CD4-positive, CD25-positive, alpha-beta regulatory T cell (primary cell): ENCODE results near the gene PLA2G6. TPM values are rescaled to one million over a fixed set of nuclear protein-coding genes. Genes with fewer than 3 reads are reported as not detected.

Experiments
- ATAC-seq, 2 donors: fragments of 150-1000 bp; cut with Tn5 transposase; one replicate each; pipeline ENCODE4 v1.10.0; 2021; ENCODE audit warnings: low read depth in 2 of 2, moderate number of reproducible peaks in 2 of 2, moderate library complexity in 1 of 2
- DNase-seq, 3 donors: peaks; one replicate each; pipeline versions ENCODE4 v3.0.0 to v3.0.0-alpha.2; 2012 to 2022; ENCODE audit warnings: mixed read lengths in 1 of 3
- H3K27ac ChIP-seq: one replicate; pipeline ENCODE4 v1.7.0; 2013; ENCODE audit warnings: mild to moderate bottlenecking, low read length; ENCODE audit not compliant: insufficient read depth, poor library complexity, severe bottlenecking
- H3K27me3 ChIP-seq: one replicate; pipeline ENCODE4 v1.7.0; 2013; ENCODE audit warnings: low read length; ENCODE audit not compliant: control insufficient read depth, insufficient read depth
- H3K36me3 ChIP-seq: one replicate; pipeline ENCODE4 v1.7.0; 2013; ENCODE audit warnings: mild to moderate bottlenecking, low read length, moderate library complexity; ENCODE audit not compliant: control insufficient read depth, insufficient read depth
- H3K4me1 ChIP-seq: 2 replicates; pipeline ENCODE4 v1.7.0; 2013; ENCODE audit warnings: mild to moderate bottlenecking, low read length; ENCODE audit not compliant: insufficient read depth, control insufficient read depth, poor library complexity, severe bottlenecking
- H3K4me3 ChIP-seq: one replicate; pipeline ENCODE4 v1.7.0; 2013; ENCODE audit warnings: low read depth, mild to moderate bottlenecking, low read length, moderate library complexity
- H3K9me3 ChIP-seq, 2 experiments: 1 replicate in 1 of 2; 2 replicates in 1 of 2; pipeline ENCODE4 v1.7.0; 2013; ENCODE audit warnings: low read length in 2 of 2, mild to moderate bottlenecking in 1 of 2, moderate library complexity in 1 of 2; ENCODE audit not compliant: control insufficient read depth in 2 of 2
- H3K27ac Mint-ChIP-seq, 3 donors: one replicate each; pipeline ENCODE4 v1.8.0; 2020 to 2022; ENCODE audit warnings: mild to moderate bottlenecking in 3 of 3, mixed read lengths in 3 of 3, moderate library complexity in 2 of 3
- H3K27me3 Mint-ChIP-seq: one replicate; pipeline ENCODE4 v1.8.0; 2022; ENCODE audit warnings: mild to moderate bottlenecking, mixed read lengths
- H3K36me3 Mint-ChIP-seq: one replicate; pipeline ENCODE4 v1.8.0; 2020; ENCODE audit warnings: mixed read lengths
- H3K4me1 Mint-ChIP-seq, 4 donors: one replicate each; pipeline ENCODE4 v1.8.0; 2020 to 2022; ENCODE audit warnings: mixed read lengths in 4 of 4, mild to moderate bottlenecking in 1 of 4
- H3K4me3 Mint-ChIP-seq, 4 donors: one replicate each; pipeline ENCODE4 v1.8.0; 2020 to 2022; ENCODE audit warnings: mild to moderate bottlenecking in 4 of 4, mixed read lengths in 4 of 4, moderate library complexity in 3 of 4
- H3K9me3 Mint-ChIP-seq, 7 donors: one replicate each; pipeline ENCODE4 v1.8.0; 2020 to 2022; ENCODE audit warnings: mixed read lengths in 7 of 7, mild to moderate bottlenecking in 3 of 7, moderate library complexity in 2 of 7
- polyA plus RNA-seq, 4 donors: library from polyadenylated mRNA; unstranded; fragments of 300-500 nt; fragmentation: Illumina TruSeq; gene quantifications; one replicate each; pipeline ENCODE4 v1.2.3, GENCODE V29; 2021
- total RNA-seq: library from RNA; stranded (reverse); gene quantifications from one replicate; pipeline ENCODE4 v1.2.3, GENCODE V29; 2022

The PLA2G6 gene
- total and polyA plus RNA-seq, 5 donors from 2014 or later: 2.6 to 137 (median 5.5) TPM

DNA sequence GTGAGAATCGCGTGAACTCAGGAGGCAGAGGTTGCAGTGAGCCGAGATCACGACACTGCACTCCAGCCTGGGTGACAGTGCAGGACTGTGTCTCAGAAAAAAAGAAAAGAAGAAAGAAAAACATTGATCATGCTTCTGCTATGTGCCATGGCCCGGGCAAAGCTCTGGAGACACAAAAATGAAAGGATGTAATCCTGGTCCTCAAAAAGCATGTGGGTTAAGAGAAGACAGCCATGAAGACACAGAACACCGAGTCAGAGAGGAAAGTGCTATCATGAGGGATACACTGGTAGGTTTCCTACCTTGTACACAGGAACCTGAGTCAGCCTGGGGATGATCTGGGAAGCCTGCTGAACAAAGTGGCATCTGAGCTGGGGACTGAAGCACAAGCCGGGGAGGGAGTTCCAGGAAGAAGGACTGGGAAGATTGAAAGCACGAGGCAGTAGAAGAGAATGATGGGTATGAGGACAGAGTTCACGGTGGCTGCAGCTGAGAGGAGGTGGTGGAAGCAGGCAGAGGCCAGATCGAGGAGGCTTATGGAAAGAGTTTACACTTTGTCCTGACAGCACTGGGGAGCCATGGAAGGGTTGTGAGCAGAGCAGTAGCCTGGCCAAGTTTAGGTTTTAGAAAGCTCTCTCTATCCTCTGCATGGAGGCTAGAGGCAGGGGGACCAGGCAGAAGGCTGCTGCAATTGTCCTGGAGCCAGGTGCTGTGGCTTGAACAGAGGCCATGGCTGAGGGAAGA is 10.3 kb upstream of the PLA2G6 start:
- Mint-ChIP-seq H3K4me1 (peaks cover 0 to 5% (median 0%) of the 10 kb centered on the region in 4 donors), H3K4me3 (no peak overlapping the region), H3K27ac (peak overlapping the region in 1 of 3 donors; percentile 16), H3K9me3 (peaks cover 0 to 2% (median 0%) of the 10 kb centered on the region in 7 donors), H3K36me3 (no peaks in the 10 kb centered on the region), H3K27me3 (peaks cover 18% of the 10 kb centered on the region)
- H3K4me3 ChIP-seq: no peak overlapping the region
- ATAC-seq (no peak), DNase-seq (no peak)
- no peaks in the 10 kb centered on the region for H3K36me3 ChIP-seq
- no peaks in the 10 kb centered on the region for H3K27me3 ChIP-seq
- no peaks in the 10 kb centered on the region for H3K4me1 ChIP-seq
- H3K9me3 ChIP-seq: no peaks in the 10 kb centered on the region
- H3K27ac ChIP-seq: no peak overlapping the region

DNA sequence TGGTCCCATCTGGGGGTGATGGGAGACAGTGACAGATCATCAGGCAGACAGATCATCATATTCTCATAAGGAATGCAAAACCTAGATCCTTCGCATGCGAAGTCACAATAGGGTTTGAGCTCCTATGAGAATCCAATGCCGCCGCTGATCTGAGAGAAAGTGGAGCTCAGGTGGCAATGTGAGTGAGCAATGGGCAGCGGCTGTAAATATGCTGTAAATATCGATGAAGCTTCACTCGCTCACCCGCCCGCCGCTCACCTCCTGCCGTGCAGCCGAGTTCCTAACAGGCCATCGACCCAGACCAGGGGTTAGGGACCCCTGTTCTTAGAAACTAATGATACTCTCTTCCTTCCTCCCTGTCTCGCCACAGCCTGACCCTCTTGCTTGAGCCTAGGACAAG is 9.4 kb upstream of the PLA2G6 start:
- H3K9me3 Mint-ChIP-seq: peaks cover 0 to 2% (median 0%) of the 10 kb centered on the region in 7 donors
- no peak overlapping the region for H3K27ac ChIP-seq
- H3K4me1 Mint-ChIP-seq: peaks cover 0 to 5% (median 0%) of the 10 kb centered on the region in 4 donors
- no peak overlapping the region for H3K4me3 Mint-ChIP-seq
- DNase-seq (no peak), ATAC-seq (no peak)
- no peak overlapping the region for H3K27ac Mint-ChIP-seq
- H3K4me3 ChIP-seq: no peak overlapping the region
- H3K4me1 ChIP-seq: no peaks in the 10 kb centered on the region
- peaks cover 27% of the 10 kb centered on the region for H3K27me3 Mint-ChIP-seq
- no peaks in the 10 kb centered on the region for H3K36me3 ChIP-seq
- no peaks in the 10 kb centered on the region for H3K27me3 ChIP-seq
- no peaks in the 10 kb centered on the region for H3K36me3 Mint-ChIP-seq
- H3K9me3 ChIP-seq: no peaks in the 10 kb centered on the region

DNA sequence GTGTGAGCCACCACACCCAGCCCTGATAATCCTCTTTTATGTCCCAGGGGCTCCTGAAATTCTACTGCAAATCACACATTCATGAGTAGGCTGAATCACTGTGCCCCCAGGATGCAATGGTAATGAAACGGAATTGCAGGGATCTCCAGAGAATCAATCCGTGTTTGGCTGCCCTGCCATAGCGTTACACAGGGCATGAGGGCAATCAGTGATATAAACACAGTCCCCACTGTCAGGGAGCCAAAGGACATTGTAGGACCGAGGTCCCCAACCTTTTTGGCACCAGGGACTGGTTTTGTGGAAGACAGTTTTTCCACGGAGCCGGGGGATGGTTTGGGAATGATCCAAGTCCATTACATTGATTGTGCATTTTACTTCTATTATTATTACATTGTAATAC is 9.0 kb upstream of the PLA2G6 start:
- H3K27me3 Mint-ChIP-seq: peaks cover 27% of the 10 kb centered on the region
- peaks cover 0 to 5% (median under 1%) of the 10 kb centered on the region in 4 donors for H3K4me1 Mint-ChIP-seq
- H3K36me3 Mint-ChIP-seq: no peaks in the 10 kb centered on the region
- H3K4me3 Mint-ChIP-seq: no peak overlapping the region
- Histone ChIP-seq H3K27ac (no peak overlapping the region), H3K36me3 (no peaks in the 10 kb centered on the region), H3K9me3 (no peaks in the 10 kb centered on the region), H3K27me3 (no peaks in the 10 kb centered on the region), H3K4me3 (no peak overlapping the region), H3K4me1 (no peaks in the 10 kb centered on the region)
- DNase-seq (no peak), ATAC-seq (no peak)
- H3K27ac Mint-ChIP-seq: no peak overlapping the region
- peaks cover 0 to 2% (median 0%) of the 10 kb centered on the region in 7 donors for H3K9me3 Mint-ChIP-seq

DNA sequence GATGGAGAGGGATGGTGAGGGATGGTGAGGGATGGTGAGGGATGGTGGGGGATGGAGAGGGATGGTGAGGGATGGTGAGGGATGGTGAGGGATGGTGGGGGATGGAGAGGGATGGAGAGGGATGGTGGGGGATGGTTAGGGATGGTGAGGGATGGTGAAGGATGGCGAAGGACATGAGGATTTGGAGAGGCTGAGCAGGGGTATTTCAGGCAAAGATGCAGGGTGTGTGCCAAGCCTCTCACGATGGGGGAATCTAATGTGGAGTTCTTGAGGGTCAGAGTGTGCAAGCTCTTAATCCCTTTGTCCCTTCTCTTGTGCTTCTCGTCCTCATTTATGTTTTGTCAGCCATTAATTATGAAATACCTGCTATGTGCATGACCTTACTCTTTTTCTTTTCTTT is 7.5 kb upstream of the PLA2G6 start:
- Histone ChIP-seq H3K27ac (no peak overlapping the region), H3K27me3 (no peaks in the 10 kb centered on the region), H3K36me3 (no peaks in the 10 kb centered on the region), H3K9me3 (no peaks in the 10 kb centered on the region), H3K4me3 (no peak overlapping the region), H3K4me1 (no peaks in the 10 kb centered on the region)
- H3K4me3 Mint-ChIP-seq: no peak overlapping the region
- peaks cover 0 to 6% (median 0%) of the 10 kb centered on the region in 4 donors for H3K4me1 Mint-ChIP-seq
- no peaks in the 10 kb centered on the region for H3K36me3 Mint-ChIP-seq
- no peak overlapping the region for H3K27ac Mint-ChIP-seq
- no peaks in the 10 kb centered on the region for H3K9me3 Mint-ChIP-seq
- peaks cover 27% of the 10 kb centered on the region for H3K27me3 Mint-ChIP-seq
- ATAC-seq (no peak), DNase-seq (no peak)

DNA sequence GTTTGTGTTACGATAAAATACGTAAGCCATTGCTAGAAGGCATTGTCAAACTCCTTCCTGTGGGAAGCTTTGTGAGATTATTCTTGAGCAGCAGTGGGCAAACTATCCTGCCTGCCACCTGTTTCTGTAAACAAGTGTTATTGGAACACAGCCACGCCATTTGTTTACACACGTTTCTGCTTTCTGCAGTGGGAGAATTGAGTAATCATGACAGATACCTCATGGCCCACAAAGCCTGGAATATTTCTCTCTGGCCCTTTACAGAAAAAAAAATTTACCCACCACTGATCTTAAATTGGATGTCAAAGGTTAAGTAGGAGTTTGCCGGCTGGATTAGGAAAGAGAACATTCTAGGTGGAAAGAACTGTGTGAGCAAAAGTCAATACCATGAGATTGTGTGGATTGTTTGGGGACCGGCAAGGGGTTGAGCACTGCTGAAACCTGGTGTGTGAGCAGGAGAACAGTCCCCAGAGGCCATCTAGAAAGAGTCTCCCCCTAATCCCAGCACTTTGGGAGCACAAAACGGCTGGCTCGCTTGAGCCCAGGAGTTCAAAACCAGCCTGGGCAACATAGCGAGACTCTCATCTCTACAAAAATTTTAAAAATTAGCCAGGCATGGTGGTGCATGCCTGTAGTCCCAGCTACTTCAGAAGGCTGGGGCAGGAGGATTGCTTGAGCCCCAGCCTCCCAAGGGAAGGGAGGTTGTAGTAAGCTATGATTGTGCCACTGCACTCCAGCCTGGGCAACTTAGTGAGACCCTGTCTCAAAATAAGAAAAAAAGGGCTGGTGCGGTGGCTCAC is 6.0 kb upstream of the PLA2G6 start:
- no peak overlapping the region for H3K27ac ChIP-seq
- Mint-ChIP-seq H3K9me3 (no peaks in the 10 kb centered on the region), H3K4me3 (peak overlapping the region in 2 of 4 donors; percentile 32 to 73), H3K36me3 (no peaks in the 10 kb centered on the region), H3K27ac (peak overlapping the region in 1 of 3 donors; percentile 67), H3K4me1 (peaks cover 0 to 6% (median under 1%) of the 10 kb centered on the region in 4 donors), H3K27me3 (peaks cover 19% of the 10 kb centered on the region)
- H3K9me3 ChIP-seq: no peaks in the 10 kb centered on the region
- H3K4me1 ChIP-seq: no peaks in the 10 kb centered on the region
- no peaks in the 10 kb centered on the region for H3K27me3 ChIP-seq
- H3K4me3 ChIP-seq: no peak overlapping the region
- no peaks in the 10 kb centered on the region for H3K36me3 ChIP-seq
- DNase-seq (no peak), ATAC-seq (no peak)

DNA sequence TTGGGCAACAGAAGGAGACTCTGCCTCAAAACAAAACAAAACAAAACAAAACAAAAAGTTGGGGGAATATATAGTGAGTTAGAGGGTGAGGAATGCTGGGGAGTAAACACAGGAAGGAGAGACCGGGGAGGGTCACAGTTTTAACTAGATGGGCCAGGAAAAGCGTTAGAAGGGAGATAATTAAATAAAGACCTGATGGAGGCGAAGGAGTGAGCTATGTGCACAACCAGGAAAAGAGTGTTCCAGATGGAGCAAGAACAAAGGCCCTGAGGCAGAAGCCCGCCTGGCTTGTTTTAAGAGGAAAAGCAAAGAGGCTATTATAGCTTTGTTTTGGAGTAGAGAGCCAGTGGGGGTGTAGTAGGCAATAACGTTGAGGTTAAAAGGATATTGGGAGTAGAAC is 4.8 kb upstream of the PLA2G6 start:
- ATAC-seq: no peak
- Histone ChIP-seq H3K4me1 (no peaks in the 10 kb centered on the region), H3K4me3 (no peak overlapping the region), H3K27me3 (no peaks in the 10 kb centered on the region), H3K36me3 (no peaks in the 10 kb centered on the region), H3K9me3 (no peaks in the 10 kb centered on the region), H3K27ac (no peak overlapping the region)
- Mint-ChIP-seq H3K4me1 (peaks cover 2 to 13% (median 6%) of the 10 kb centered on the region in 4 donors), H3K27ac (no peak overlapping the region), H3K9me3 (no peaks in the 10 kb centered on the region), H3K4me3 (peak overlapping the region in 1 of 4 donors; percentile 26), H3K36me3 (no peaks in the 10 kb centered on the region), H3K27me3 (peaks cover 19% of the 10 kb centered on the region)
- DNase-seq: no peak

DNA sequence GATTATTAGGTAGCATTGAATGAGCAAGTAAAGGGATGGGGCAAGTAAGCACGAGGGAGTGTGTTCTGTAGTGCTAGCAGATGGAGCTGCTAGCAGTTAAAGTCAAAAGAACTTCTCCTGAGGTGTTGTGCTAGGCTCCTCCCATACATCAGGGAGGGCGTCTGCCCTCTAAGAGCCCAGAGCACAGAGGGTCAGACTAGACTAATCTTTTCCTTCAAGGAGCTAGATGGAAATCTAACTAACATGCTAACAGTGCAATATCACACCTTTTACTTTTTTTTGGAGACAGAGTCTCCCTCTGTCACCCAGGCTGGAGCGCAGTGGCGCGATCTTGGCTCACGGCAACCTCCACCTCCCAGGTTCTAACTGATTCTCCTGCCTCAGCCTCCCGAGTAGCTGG is 3.2 kb upstream of the PLA2G6 start:
- H3K4me3 ChIP-seq: no peak overlapping the region
- Mint-ChIP-seq H3K27ac (no peak overlapping the region), H3K4me3 (peak overlapping the region in 1 of 4 donors; percentile 37)

More for the DNA sequence above, 3.2 kb upstream of the PLA2G6 start:
- Histone ChIP-seq H3K36me3 (no peaks in the 10 kb centered on the region), H3K27ac (no peak overlapping the region), H3K9me3 (no peaks in the 10 kb centered on the region), H3K4me1 (peaks cover 16% of the 10 kb centered on the region), H3K27me3 (no peaks in the 10 kb centered on the region)
- no peak for ATAC-seq
- Mint-ChIP-seq H3K27me3 (peaks cover 19% of the 10 kb centered on the region), H3K9me3 (no peaks in the 10 kb centered on the region), H3K36me3 (no peaks in the 10 kb centered on the region), H3K4me1 (peaks cover 13 to 28% (median 22%) of the 10 kb centered on the region in 4 donors)
- no peak for DNase-seq
